SU-DHL-6 (cell line): ENCODE results near the gene APCDD1.

Source experiments
- H2AFZ ChIP-seq: fragments of 200-600 bp; sonication (generic); 2 replicates; pipeline ENCODE4 v1.6.1; 2014; ENCODE audit warnings: low read depth, mild to moderate bottlenecking, moderate library complexity, mixed read lengths, antibody characterized with exemption, low read length; ENCODE audit not compliant: severe bottlenecking
- H3F3A ChIP-seq: fragments of 200-600 bp; shearing (Covaris generic); 2 replicates; pipeline ENCODE4 v1.6.0; 2016; ENCODE audit warnings: antibody characterized with exemption, mild to moderate bottlenecking; ENCODE audit not compliant: insufficient read depth
- H3K27ac ChIP-seq: fragments of 200-600 bp; sonication (generic); 2 replicates; pipeline ENCODE4 v1.5.1; 2016; ENCODE audit warnings: low read depth, mild to moderate bottlenecking, low read length, moderate library complexity, mixed read lengths
- H3K27me3 ChIP-seq: fragments of 200-600 bp; sonication (generic), shearing (Covaris generic); 2 replicates; pipeline ENCODE4 v1.6.0; 2014; ENCODE audit warnings: mild to moderate bottlenecking, low read length
- H3K36me3 ChIP-seq: fragments of 200-600 bp; sonication (generic); 2 replicates; pipeline ENCODE4 v1.6.1; 2014; ENCODE audit warnings: mild to moderate bottlenecking, low read length, mixed read lengths
- H3K4me2 ChIP-seq: fragments of 300-600, 200-600 bp; shearing (Covaris generic), sonication (generic); 2 replicates; pipeline ENCODE4 v1.6.0; 2014; ENCODE audit warnings: low read length, low read depth, mild to moderate bottlenecking; ENCODE audit not compliant: poor library complexity, severe bottlenecking
- H3K4me3 ChIP-seq: fragments of 200-600 bp; sonication (generic); 2 replicates; pipeline ENCODE4 v1.5.1; 2014; ENCODE audit warnings: antibody characterized with exemption, low read length, mild to moderate bottlenecking, mixed read lengths; ENCODE audit not compliant: insufficient read depth, poor library complexity, severe bottlenecking
- H3K79me2 ChIP-seq: fragments of 200-600 bp; sonication (generic); 2 replicates; pipeline ENCODE4 v1.6.1; 2014; ENCODE audit warnings: mild to moderate bottlenecking, low read length, moderate library complexity; ENCODE audit not compliant: insufficient read depth
- H3K9ac ChIP-seq: fragments of 200-600 bp; sonication (generic); 2 replicates; pipeline ENCODE4 v1.7.0; 2014; ENCODE audit warnings: mild to moderate bottlenecking, low read length
- H3K9me2 ChIP-seq: fragments of 200-600 bp; sonication (generic); replicated peaks from 2 replicates; pipeline ENCODE4 v1.6.1; 2014; ENCODE audit warnings: low read length; ENCODE audit not compliant: insufficient read depth
- H3K9me3 ChIP-seq: fragments of 200-600 bp; sonication (generic); 2 replicates; pipeline ENCODE4 v1.6.1; 2014; ENCODE audit warnings: low read length, mixed read lengths; ENCODE audit not compliant: insufficient read depth
- H4K20me1 ChIP-seq: fragments of 200-600 bp; sonication (generic); 2 replicates; pipeline ENCODE4 v1.6.1; 2014; ENCODE audit warnings: low read depth, mild to moderate bottlenecking, antibody characterized with exemption, low read length, moderate library complexity, mixed read lengths
- EZH2phosphoT487 ChIP-seq: fragments of 200-600 bp; sonication (generic), shearing (Covaris generic); conservative IDR thresholded peaks from 2 replicates; pipeline ENCODE4 v1.6.1; 2018; ENCODE audit warnings: mild to moderate bottlenecking, antibody characterized with exemption, low read length, moderate library complexity, mixed read lengths
- TF ChIP-seq, protein P1 (sequence below): fragments of 200-600 bp; sonication (generic); IDR thresholded peaks from one replicate; pipeline ENCODE4 v1.5.1; 2017; ENCODE audit warnings: antibody characterized with exemption, mild to moderate bottlenecking, low read length, moderate library complexity; ENCODE audit not compliant: insufficient read depth, poor library complexity, severe bottlenecking

The APCDD1 gene

DNA sequence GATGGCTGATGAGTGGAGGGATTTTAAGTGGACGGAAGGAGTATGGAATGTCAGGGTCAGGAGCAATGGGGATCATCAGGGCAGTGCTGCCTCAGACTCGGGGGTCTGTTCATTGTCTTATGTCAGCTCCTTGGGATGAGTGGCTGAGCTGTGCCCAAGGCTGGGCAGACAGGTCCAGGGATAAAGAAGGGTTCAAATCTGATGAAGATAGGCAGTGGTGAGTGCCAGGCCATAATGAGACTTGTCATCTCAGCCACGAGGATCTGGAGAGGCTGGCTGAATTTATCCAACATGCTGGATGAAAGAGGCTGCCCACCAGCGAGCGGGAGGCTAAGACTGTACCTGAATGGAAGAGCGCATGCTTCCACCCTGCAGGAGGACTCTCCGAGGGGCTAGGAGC, 46.3 kb upstream of the APCDD1 start:
- H3K9me2 ChIP-seq = no peaks in the 10 kb centered on the region
- no peak overlapping the region for H2AFZ ChIP-seq
- H3K4me2 ChIP-seq = no peak overlapping the region
- no peaks in the 10 kb centered on the region for H3K27me3 ChIP-seq
- TF ChIP-seq EZH2phosphoT487 = no peak
- TF ChIP-seq, protein P1, sequence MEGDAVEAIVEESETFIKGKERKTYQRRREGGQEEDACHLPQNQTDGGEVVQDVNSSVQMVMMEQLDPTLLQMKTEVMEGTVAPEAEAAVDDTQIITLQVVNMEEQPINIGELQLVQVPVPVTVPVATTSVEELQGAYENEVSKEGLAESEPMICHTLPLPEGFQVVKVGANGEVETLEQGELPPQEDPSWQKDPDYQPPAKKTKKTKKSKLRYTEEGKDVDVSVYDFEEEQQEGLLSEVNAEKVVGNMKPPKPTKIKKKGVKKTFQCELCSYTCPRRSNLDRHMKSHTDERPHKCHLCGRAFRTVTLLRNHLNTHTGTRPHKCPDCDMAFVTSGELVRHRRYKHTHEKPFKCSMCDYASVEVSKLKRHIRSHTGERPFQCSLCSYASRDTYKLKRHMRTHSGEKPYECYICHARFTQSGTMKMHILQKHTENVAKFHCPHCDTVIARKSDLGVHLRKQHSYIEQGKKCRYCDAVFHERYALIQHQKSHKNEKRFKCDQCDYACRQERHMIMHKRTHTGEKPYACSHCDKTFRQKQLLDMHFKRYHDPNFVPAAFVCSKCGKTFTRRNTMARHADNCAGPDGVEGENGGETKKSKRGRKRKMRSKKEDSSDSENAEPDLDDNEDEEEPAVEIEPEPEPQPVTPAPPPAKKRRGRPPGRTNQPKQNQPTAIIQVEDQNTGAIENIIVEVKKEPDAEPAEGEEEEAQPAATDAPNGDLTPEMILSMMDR = no peak
- no peaks in the 10 kb centered on the region for H3K9me3 ChIP-seq
- H4K20me1 ChIP-seq = no peaks in the 10 kb centered on the region
- no peak overlapping the region for H3K27ac ChIP-seq
- no peaks in the 10 kb centered on the region for H3K79me2 ChIP-seq
- H3K36me3 ChIP-seq = no peaks in the 10 kb centered on the region
- no peak overlapping the region for H3K4me3 ChIP-seq
- no peak overlapping the region for H3K9ac ChIP-seq
- H3F3A ChIP-seq = no peaks in the 10 kb centered on the region

DNA sequence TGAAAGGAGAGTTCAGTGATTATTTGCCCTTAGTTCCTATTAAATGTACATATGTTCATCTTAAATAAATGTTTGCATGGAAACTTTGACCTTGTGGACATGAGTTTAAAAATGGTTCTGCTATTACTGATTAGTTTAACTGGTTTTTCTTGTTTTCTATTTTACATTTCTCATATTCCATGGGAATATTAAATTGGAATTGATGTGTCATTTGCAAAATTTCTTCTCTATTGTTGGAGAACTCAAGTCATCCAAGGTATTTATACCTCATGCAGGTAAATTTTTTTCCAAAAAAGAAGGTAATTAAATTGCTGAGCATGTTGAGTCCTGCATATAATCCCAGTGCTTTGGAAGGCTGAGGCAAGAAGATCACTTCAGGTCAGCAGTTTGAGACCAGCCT, 45.4 kb upstream of the APCDD1 start:
- H3K9ac ChIP-seq = no peak overlapping the region
- TF ChIP-seq, protein P1 = no peak
- no peak for TF ChIP-seq EZH2phosphoT487
- no peak overlapping the region for H3K27ac ChIP-seq
- no peaks in the 10 kb centered on the region for H3K79me2 ChIP-seq
- H3K9me2 ChIP-seq = no peaks in the 10 kb centered on the region
- H3F3A ChIP-seq = no peaks in the 10 kb centered on the region
- no peaks in the 10 kb centered on the region for H3K9me3 ChIP-seq
- no peak overlapping the region for H2AFZ ChIP-seq
- H3K36me3 ChIP-seq = no peaks in the 10 kb centered on the region
- H3K27me3 ChIP-seq = no peaks in the 10 kb centered on the region
- H4K20me1 ChIP-seq = no peaks in the 10 kb centered on the region
- no peak overlapping the region for H3K4me3 ChIP-seq
- no peak overlapping the region for H3K4me2 ChIP-seq

GRCh38 chr18:10410472-10411308, 43.7 kb upstream of the APCDD1 start:
- no peak overlapping the region for H3K27ac ChIP-seq

More at GRCh38 chr18:10410472-10411308, 43.7 kb upstream of the APCDD1 start:
- Histone ChIP-seq H3F3A (no peaks in the 10 kb centered on the region), H3K27me3 (no peaks in the 10 kb centered on the region), H3K4me3 (no peak overlapping the region), H3K9ac (no peak overlapping the region), H3K4me2 (no peak overlapping the region), H3K36me3 (no peaks in the 10 kb centered on the region), H3K9me2 (no peaks in the 10 kb centered on the region), H4K20me1 (no peaks in the 10 kb centered on the region), H3K9me3 (no peaks in the 10 kb centered on the region), H2AFZ (no peak overlapping the region), H3K79me2 (no peaks in the 10 kb centered on the region)
- TF ChIP-seq EZH2phosphoT487 = no peak
- TF ChIP-seq, protein P1 = no peak
